ENCODE data around the gene DLG4.

DNA sequence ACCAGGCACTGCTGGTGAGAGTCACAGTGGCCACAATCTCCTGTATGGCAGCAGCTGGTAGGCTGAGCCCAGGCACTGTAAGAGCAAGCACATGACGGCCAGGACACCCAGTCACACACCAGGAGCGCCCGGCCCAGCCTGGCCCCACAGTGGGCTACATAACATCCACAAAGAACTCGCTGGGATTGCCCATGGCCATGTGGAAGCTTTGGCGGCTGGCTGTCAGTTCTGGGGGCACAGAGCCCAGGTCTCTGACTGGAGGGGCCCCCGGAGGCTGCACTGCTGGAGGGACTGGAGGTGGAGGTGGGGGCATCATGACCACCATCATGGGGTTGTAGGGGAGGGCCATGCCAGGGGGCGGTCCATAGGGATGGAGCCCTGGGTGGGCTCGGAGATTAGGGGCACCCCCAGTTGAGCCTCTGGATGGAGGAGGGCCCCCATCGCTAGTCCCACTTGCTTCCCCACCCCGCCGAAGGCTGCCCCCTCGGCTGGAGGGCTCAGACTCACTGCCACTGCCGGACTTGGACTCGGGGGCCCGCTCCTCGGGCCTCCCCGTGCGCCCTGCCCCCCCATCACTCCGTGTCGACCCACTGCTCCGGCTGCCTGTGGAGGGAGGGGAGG is 6.2 kb upstream of the DLG4 start:
- TF ChIP-seq, protein P1, sequence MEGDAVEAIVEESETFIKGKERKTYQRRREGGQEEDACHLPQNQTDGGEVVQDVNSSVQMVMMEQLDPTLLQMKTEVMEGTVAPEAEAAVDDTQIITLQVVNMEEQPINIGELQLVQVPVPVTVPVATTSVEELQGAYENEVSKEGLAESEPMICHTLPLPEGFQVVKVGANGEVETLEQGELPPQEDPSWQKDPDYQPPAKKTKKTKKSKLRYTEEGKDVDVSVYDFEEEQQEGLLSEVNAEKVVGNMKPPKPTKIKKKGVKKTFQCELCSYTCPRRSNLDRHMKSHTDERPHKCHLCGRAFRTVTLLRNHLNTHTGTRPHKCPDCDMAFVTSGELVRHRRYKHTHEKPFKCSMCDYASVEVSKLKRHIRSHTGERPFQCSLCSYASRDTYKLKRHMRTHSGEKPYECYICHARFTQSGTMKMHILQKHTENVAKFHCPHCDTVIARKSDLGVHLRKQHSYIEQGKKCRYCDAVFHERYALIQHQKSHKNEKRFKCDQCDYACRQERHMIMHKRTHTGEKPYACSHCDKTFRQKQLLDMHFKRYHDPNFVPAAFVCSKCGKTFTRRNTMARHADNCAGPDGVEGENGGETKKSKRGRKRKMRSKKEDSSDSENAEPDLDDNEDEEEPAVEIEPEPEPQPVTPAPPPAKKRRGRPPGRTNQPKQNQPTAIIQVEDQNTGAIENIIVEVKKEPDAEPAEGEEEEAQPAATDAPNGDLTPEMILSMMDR (IDR thresholded peaks at IDR 0.05): no peak
- no peak for TF ChIP-seq POLR2A (IDR thresholded peaks at IDR 0.05)
